ENCODE data around the gene NKX6-2. TPM values are rescaled to one million over a fixed set of nuclear protein-coding genes. Genes with fewer than 3 reads are reported as not detected.
"Not testable (repeated sequence)": the region's sequence is repeated elsewhere in the genome, so short reads cannot be mapped to it uniquely, and the experiment has no call there.

The NKX6-2 gene
- total RNA-seq, 1 donor from 2014 or later = not detected

GRCh38 chr10:132793213-132793612 lies 7.3 kb upstream of the NKX6-2 start:
- DNase-seq (ENCODE audit: low read depth) (no peak), FAIRE-seq (no peak)

DNA sequence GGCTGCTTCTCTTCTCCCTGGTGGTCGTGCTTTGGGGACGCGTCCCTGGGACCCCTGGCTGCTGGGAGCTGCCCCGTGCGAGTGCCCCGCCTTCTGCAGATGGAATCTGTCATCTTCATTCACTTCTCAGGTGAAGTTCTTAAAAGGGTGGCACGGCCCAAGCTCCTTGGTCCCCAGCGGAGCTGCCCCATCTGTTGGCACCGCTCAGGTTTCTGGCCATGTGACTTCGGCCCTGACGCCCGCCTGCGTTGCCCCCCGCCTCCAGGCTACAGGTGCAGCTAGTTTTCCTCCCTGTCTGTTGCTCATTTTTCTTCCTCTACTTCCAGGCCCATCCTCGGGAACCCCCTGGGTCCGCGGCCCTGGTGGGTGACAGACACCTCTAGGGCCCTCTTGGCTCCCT lies 6.8 kb upstream of the NKX6-2 start:
- Histone ChIP-seq H3K27ac (ENCODE audit: low read depth, low read length) (no peak overlapping the region), H4K20me1 (ENCODE audit: insufficient read depth, low read length) (no peaks in the 10 kb centered on the region)
- H3K27me3 Mint-ChIP-seq (ENCODE audit: low read depth, unreplicated experiment) = peaks cover 29% of the 10 kb centered on the region

More at GRCh38 chr10:132793213-132793612, 7.3 kb upstream of the NKX6-2 start:
- H3K4me2 ChIP-seq (ENCODE audit: low read length) = no peak overlapping the region
- H3K9me3 ChIP-seq (ENCODE audit: insufficient read depth, low read depth, low read length) = no peaks in the 10 kb centered on the region
- Mint-ChIP-seq H3K4me3 (ENCODE audit: unreplicated experiment) (no peak overlapping the region), H3K27ac (ENCODE audit: unreplicated experiment) (no peak overlapping the region), H3K36me3 (ENCODE audit: low read depth, unreplicated experiment) (no peaks in the 10 kb centered on the region), H3K4me1 (ENCODE audit: low read depth, unreplicated experiment) (no peaks in the 10 kb centered on the region), H3K27me3 (ENCODE audit: low read depth, unreplicated experiment) (peaks cover 29% of the 10 kb centered on the region), H3K9me3 (ENCODE audit: unreplicated experiment) (no peaks in the 10 kb centered on the region)
- H3K4me1 ChIP-seq (ENCODE audit: insufficient read depth, low read length) = no peaks in the 10 kb centered on the region
- H3K9ac ChIP-seq (ENCODE audit: low read length) = no peak overlapping the region
- H4K20me1 ChIP-seq (ENCODE audit: insufficient read depth, low read length) = no peaks in the 10 kb centered on the region
- peaks cover 21% of the 10 kb centered on the region for H3K27me3 ChIP-seq (ENCODE audit: insufficient read depth, low read length)
- no peak overlapping the region for H2AFZ ChIP-seq (ENCODE audit: low read depth, low read length)
- no peaks in the 10 kb centered on the region for H3K36me3 ChIP-seq (ENCODE audit: insufficient read depth, low read length)
- no peak for TF ChIP-seq EZH2 (IDR thresholded peaks at IDR 0.05; ENCODE audit: insufficient read depth, low read length)
- TF ChIP-seq, protein P1, sequence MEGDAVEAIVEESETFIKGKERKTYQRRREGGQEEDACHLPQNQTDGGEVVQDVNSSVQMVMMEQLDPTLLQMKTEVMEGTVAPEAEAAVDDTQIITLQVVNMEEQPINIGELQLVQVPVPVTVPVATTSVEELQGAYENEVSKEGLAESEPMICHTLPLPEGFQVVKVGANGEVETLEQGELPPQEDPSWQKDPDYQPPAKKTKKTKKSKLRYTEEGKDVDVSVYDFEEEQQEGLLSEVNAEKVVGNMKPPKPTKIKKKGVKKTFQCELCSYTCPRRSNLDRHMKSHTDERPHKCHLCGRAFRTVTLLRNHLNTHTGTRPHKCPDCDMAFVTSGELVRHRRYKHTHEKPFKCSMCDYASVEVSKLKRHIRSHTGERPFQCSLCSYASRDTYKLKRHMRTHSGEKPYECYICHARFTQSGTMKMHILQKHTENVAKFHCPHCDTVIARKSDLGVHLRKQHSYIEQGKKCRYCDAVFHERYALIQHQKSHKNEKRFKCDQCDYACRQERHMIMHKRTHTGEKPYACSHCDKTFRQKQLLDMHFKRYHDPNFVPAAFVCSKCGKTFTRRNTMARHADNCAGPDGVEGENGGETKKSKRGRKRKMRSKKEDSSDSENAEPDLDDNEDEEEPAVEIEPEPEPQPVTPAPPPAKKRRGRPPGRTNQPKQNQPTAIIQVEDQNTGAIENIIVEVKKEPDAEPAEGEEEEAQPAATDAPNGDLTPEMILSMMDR (IDR thresholded peaks at IDR 0.05; ENCODE audit: insufficient read depth, low read depth, low read length) = no peak
- H3K79me2 ChIP-seq (ENCODE audit: insufficient read depth, low read length) = no peaks in the 10 kb centered on the region
- no peak overlapping the region for H3K27ac ChIP-seq (ENCODE audit: low read depth, low read length)
- H3K4me3 ChIP-seq (ENCODE audit: insufficient read depth, low read depth, low read length) = no peak overlapping the region

DNA sequence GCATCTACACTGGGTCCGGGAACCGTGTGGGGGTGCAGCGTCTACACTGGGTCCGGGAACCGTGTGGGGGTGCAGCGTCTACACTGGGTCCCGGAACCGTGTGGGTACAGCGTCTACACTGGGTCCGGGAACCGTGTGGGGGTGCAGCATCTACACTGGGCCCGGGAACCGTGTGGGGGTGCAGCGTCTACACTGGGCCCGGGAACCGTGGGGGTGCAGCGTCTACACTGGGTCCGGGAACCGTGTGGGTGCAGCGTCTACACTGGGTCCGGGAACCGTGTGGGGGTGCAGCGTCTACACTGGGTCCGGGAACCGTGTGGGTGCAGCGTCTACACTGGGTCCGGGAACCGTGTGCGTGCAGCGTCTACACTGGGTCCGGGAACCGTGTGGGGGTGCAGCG lies 6.2 kb upstream of the NKX6-2 start:
- not testable (repeated sequence) for H3K79me2 ChIP-seq (ENCODE audit: insufficient read depth, low read length); H2AFZ ChIP-seq (ENCODE audit: low read depth, low read length); H3K27ac Mint-ChIP-seq (ENCODE audit: unreplicated experiment); H3K4me1 Mint-ChIP-seq (ENCODE audit: low read depth, unreplicated experiment); H3K9ac ChIP-seq (ENCODE audit: low read length); H4K20me1 ChIP-seq (ENCODE audit: insufficient read depth, low read length); H3K4me2 ChIP-seq (ENCODE audit: low read length); H3K4me1 ChIP-seq (ENCODE audit: insufficient read depth, low read length); H3K36me3 Mint-ChIP-seq (ENCODE audit: low read depth, unreplicated experiment); H3K27ac ChIP-seq (ENCODE audit: low read depth, low read length); H3K4me3 Mint-ChIP-seq (ENCODE audit: unreplicated experiment); FAIRE-seq; H3K36me3 ChIP-seq (ENCODE audit: insufficient read depth, low read length); H3K4me3 ChIP-seq (ENCODE audit: insufficient read depth, low read depth, low read length); H3K9me3 Mint-ChIP-seq (ENCODE audit: unreplicated experiment); H3K9me3 ChIP-seq (ENCODE audit: insufficient read depth, low read depth, low read length); DNase-seq (ENCODE audit: low read depth)
- peaks cover 22% of the 10 kb centered on the region for H3K27me3 ChIP-seq (ENCODE audit: insufficient read depth, low read length)
- H3K27me3 Mint-ChIP-seq (ENCODE audit: low read depth, unreplicated experiment) = peaks cover 23% of the 10 kb centered on the region

More for the DNA sequence above, 6.8 kb upstream of the NKX6-2 start:
- H3K27me3 ChIP-seq (ENCODE audit: insufficient read depth, low read length) = peaks cover 23% of the 10 kb centered on the region
- H3K36me3 ChIP-seq (ENCODE audit: insufficient read depth, low read length) = no peaks in the 10 kb centered on the region
- no peak for FAIRE-seq
- H3K4me3 ChIP-seq (ENCODE audit: insufficient read depth, low read depth, low read length) = no peak overlapping the region
- no peaks in the 10 kb centered on the region for H3K79me2 ChIP-seq (ENCODE audit: insufficient read depth, low read length)
- no peak for DNase-seq (ENCODE audit: low read depth)
- H3K9me3 ChIP-seq (ENCODE audit: insufficient read depth, low read depth, low read length) = no peaks in the 10 kb centered on the region
- no peaks in the 10 kb centered on the region for H3K4me1 Mint-ChIP-seq (ENCODE audit: low read depth, unreplicated experiment)
- H3K4me2 ChIP-seq (ENCODE audit: low read length) = no peak overlapping the region
- no peak overlapping the region for H2AFZ ChIP-seq (ENCODE audit: low read depth, low read length)
- H3K9me3 Mint-ChIP-seq (ENCODE audit: unreplicated experiment) = no peaks in the 10 kb centered on the region
- no peaks in the 10 kb centered on the region for H3K36me3 Mint-ChIP-seq (ENCODE audit: low read depth, unreplicated experiment)
- H3K4me3 Mint-ChIP-seq (ENCODE audit: unreplicated experiment) = no peak overlapping the region
- no peak overlapping the region for H3K27ac Mint-ChIP-seq (ENCODE audit: unreplicated experiment)
- no peak for TF ChIP-seq EZH2 (IDR thresholded peaks at IDR 0.05; ENCODE audit: insufficient read depth, low read length)
- TF ChIP-seq, protein P1 (IDR thresholded peaks at IDR 0.05; ENCODE audit: insufficient read depth, low read depth, low read length) = no peak
- H3K4me1 ChIP-seq (ENCODE audit: insufficient read depth, low read length) = no peaks in the 10 kb centered on the region
- H3K9ac ChIP-seq (ENCODE audit: low read length) = no peak overlapping the region
